GM03348 (cell line): ENCODE results near the gene C17orf114.

ENCODE experiments used
- DNase-seq: peaks from one replicate; pipeline ENCODE4 v3.0.0; 2012; ENCODE audit warnings: low spot score

The C17orf114 gene

DNA sequence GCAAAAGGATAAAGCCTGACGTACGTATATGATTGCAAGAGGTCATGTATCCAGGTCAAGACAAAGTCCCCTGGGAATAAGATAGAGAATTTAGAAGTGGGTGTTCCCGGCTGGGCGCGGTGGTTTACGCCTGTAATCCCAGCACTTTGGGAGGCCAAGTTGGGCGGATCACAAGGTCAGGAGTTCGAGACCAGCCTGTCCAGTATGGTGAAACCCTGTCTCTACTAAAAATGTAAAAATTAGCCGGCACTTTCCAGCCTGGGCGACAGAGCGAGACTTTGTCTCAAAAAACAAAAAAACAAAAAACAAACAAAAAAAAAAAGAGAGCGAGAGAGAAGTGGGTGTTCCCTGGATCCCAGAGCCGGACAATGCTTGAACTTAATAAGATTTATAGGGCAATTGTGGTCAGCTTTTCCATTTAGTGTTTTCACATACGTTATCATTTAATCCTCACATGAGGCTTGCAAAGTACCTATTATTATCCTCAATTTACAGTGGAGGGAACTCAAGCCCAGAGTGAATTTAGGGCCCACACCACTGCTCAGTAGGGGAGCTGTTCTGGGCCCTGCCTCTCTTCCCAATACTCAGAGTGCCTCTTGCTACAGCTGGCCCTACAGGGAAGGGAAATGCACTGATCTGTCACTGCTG, 13.8 kb downstream of the C17orf114 start:
- no peak for DNase-seq

DNA sequence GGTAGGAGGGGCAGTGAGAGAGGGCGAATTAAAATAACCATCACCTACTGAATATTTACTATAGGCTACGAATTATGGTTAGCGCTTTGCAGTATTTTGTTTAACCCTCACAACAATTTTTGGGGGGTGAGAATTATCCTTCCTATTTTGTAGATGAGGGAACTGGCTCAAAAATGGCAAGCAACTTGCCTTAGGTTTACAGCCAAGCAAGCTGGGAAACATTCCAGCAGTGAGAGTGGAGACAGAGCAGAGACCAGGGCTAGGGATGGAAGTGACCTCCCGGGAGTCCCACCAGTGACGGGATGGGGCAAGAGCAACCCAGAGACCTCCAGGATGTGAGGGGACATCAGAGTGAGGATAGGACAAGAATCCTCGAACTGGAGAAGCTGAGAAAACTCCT, 15.6 kb downstream of the C17orf114 start:
- no peak for DNase-seq

DNA sequence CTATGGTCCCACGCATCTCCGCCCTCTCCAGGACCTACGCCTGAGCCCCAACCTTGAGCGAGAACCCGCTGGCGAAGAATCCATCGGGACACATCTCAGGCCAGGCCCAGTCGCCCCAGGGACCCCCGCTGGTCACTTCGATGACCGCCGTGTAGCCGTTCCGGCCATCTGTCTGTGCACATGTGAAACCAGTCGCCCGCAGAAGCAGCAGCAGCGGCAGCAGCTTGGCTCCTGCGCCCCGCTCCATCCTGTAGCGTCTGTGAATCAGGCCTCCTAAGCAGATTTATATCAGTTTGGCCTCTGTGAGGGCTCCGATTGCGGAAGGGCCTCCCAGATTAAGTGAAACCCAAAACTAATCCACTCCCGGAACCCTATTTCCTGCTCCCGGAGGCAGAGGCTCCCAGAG, 16.0 kb downstream of the C17orf114 start, which contains the start of gene VMO1:
TSS of gene VMO1 (minus strand) at position 259 of the 406 bp plus-strand sequence. CDS start at position 247, 12 bp downstream.
- DNase-seq: peak; percentile 42

DNA sequence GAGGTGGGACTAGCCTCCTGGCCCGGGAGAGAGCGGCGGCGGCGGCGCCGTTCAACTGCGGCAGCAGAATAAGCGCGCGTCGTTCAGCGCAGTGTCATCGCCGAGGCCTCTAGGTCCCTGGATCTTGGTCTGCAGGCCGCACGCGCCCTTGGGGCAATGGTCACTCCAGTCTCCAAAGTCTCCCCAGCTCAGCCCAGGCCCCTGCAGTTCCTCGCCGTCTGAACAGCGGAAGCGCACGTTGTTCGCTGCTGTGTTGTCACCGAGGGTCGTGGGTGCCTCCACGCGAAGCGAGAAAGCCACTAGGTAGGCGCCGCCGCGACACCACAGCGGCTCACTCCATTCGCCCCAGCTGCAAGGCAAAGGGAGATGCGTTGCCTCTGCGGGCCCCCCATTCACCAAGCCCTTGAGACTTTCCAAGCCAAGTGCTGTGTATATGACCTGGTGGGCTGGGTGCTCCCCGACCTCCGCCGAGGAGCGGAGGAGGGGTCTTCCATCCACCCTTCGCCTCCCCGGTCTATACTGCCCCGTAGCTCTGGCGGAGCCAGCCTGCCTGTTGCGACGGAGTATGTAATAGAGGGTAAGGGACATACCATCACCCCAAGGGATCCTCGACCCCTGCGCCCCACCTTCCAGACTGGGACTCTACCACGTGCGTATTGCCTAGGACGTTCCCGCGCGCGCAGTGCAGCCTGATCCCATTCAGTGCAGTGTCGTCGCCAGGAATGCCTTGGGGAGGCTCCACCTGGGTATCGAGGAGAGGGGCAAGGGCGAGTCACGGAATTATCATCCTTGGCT, 16.6 kb downstream of the C17orf114 start:
- no peak for DNase-seq

DNA sequence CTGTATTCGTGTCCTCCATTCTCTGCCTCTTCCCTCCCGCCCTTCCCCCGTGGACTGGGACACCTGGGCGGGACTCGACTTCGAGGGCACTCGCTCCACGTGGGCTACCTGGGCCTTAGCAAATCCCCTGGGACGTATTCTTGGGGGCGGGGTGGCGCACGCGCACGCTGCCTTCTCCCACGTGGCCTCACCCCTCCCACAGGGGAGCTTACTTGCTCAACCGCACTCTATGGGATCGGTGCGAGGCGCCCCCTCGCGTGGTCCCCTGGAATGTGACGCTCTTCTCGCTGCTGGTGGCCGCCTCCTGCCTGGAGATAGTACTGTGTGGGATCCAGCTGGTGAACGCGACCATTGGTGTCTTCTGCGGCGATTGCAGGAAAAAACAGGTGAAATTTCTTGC, 19.5 kb downstream of the C17orf114 start:
- DNase-seq: no peak

DNA sequence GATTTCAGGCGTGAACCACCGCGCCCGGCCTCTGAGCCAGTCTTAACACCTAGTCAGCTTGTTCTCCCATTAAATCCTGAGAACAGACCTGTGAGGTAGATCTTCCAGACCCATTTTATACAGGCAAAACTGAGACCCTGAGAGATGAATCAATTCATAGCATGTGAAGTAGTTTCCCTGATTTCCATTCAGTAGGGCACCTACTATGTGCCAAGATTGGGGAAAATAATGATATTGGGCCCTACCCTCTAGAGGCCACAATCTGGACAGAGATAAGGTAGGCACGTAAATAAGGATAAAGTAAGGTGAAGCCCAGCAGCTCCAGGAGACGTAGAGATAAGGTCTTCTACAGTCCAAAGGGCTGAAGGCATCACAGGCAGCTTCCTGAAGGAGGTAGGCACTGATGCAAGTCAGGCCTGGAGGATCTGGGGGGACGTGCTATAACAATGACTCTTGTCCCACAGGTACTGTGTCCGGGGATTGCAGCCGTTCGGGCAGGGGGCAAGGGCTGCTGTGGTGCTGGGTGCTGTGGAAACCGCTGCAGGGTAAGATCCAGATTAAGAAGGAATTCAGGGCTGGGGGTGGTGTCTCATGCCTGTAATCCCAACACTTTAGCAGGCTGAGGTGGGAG, 21.7 kb downstream of the C17orf114 start:
- no peak for DNase-seq

DNA sequence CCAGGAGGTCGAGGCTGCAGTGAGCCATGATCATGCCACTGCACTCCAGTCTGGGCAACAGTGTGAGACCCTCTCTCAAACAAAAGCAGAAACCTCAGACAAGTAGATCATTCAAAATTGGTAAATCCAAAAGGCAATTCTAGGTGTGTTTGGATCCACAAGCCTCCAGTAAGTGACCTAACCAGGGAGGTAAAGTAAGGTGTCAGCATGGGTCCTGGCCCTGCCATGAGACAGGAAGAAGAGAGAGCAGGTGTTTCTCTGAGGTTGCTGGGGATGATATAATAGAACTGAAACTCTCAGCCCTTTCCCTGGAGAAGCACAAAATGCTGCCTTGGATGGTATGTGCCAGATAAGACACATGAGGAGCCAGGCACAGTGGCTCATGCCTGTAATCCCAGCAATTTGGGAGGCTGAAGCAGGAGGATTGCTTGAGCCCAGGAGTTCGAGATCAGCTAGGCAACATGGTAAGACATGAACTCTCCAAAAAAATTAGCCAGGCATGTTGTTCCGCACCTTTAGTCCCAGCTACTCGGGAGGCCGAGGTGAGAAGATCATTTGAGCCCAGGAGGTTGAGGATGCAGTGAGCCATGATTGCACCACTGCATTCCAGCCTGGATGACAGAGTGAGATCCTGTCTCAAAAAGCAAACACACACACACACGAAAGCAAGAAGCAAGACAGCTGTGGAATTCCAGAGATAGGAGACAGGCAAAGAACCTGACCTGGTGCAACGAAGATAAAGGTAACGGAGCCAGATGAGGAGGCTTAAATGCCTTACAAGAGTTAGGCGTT, 24.0 kb downstream of the C17orf114 start:
- DNase-seq: no peak

DNA sequence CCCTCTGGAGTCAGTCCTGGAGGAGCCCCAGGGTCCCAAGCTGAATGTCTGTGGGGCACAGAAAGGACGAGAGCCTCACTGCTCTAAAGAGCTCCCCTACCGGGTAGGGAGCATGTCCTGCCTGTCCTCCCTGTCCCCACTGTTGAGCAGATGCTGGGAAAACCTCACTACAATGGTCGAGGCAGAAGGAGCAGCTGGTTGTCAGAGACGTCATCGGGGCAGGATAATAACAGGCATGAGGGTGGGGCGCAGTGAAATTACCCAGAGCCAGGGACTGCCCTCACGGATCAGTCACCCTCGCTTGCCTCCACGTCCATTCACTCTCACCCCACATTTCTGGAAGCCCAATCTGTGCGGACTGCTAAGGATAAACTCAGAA, 29.9 kb downstream of the C17orf114 start:
- DNase-seq: no peak

DNA sequence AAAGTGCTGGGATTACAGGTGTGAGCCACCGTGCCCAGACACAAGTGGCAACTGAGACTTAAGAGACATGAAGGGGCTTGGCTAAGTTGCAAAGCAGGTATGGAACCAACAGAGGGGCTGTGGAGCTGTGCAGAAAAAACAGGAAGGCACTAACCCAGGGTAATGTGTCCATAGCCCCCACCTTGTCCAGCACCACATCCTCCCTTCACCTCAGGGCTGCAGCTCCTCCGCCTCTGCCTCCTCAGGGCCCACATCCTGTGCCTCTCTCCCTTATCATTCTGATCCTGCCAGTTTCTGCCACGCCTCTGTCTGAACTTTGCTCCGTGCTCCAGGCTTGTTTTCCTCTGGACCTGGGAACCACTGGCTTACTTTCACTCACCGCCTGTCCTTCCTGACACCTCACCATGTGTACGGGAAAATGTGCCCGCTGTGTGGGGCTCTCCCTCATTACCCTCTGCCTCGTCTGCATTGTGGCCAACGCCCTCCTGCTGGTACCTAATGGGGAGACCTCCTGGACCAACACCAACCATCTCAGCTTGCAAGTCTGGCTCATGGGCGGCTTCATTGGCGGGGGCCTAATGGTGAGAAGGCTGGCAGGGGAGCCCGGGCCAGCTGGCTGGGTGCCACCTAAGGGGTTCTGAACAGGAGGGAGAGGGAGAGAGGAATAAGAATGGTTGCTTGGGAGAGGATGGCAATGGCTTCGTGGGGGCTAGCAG, 30.5 kb downstream of the C17orf114 start, which contains the start of gene TM4SF5:
TSS of gene TM4SF5 (plus strand) at position 368 of the 716 bp plus-strand sequence. CDS start at position 405, 37 bp downstream.
- DNase-seq: no peak

DNA sequence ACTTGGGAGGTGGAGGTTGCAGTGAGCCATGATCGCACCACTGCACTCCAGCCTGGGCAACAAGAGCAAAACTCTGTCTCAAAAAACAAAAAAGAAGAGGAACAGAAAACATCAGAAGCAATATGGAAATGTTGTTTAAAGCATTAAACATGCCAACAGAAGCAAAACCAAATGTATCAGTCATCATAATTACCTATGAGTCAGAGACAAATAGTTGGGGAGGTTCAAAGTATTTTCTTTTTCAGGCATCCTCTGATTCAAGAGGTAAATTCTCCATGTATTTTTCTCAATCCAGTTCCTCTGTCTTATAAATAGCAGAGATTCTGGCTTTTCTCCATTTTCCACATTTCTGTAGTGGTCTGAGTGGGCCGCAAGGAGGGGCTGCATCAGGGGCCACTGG, 32.5 kb downstream of the C17orf114 start:
- peak; percentile 50 for DNase-seq

DNA sequence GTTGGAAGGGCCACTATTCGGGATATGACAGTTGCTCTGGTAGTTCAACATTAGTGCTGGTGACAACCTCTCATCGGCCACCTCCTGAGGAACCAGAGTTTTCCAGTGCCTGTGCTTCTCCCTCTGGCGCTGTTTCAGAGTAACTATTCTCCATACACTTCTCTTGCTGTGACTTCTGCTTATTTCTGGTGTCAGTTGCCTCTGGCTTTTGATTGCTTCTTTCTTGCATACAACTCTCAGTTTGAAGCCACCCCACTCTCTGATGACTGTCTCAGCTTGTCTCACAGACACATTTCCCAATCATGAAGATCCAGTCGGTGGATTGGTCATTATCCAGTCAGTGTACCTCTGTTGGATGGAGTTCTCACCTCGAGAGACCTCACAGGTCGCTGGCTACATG, 33.8 kb downstream of the C17orf114 start:
- no peak for DNase-seq

DNA sequence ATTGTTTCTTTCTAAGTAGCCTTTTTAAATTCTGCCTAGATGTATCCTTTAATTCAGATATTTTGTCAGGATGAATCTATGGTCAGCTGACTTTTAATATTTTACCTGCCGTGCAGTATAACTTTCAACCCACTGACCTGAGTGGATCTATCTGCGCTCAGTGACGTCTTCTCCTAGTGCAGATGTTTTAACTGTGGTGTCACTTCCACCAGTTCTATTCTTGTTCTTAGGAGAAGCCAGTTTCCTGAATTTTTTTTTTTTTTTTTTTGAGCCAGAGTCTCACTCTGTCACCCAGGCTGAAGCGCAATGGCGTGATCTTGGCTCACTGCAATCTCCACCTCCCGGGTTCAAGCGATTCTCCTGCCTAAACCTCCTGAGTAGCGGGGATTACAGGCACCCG, 35.4 kb downstream of the C17orf114 start:
- DNase-seq: no peak

DNA sequence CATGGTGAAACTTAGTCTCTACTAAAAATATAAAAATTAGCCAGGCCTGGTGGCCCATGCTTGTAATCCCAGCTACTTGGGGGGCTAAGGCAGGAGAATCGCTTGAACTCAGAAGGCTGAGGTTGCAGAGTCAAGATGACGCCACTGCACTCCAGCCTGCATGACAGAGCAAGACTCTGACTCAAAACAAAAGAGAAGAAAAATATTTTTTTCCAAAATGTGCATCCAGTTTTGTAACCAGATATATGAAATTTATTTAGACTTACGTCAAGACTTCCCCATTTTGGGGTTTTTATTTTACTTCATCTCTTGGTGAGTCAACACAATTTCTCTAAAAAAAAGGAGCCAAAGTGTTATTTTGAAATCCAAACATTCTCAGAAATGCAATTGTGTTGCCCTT, 35.9 kb downstream of the C17orf114 start:
- no peak for DNase-seq

DNA sequence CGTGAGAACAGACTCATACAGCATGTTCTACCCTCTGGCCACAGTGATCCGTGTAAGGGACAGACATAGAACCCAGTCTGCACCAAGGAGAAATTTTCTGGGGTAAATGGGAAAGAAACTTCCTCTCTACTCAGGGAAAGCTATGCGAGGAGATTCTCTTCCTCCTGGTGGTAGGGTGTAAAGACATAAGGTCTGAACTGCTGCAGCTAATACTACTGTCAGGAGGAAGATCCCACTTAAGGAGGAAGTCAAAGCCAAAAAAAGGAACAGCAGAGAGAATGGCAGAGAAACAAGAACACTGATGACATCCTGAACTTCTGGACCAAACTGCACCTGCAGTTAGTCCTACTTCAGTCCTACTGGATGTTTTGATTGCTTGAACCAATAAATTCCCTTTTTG, 37.5 kb downstream of the C17orf114 start:
- DNase-seq: no peak

DNA sequence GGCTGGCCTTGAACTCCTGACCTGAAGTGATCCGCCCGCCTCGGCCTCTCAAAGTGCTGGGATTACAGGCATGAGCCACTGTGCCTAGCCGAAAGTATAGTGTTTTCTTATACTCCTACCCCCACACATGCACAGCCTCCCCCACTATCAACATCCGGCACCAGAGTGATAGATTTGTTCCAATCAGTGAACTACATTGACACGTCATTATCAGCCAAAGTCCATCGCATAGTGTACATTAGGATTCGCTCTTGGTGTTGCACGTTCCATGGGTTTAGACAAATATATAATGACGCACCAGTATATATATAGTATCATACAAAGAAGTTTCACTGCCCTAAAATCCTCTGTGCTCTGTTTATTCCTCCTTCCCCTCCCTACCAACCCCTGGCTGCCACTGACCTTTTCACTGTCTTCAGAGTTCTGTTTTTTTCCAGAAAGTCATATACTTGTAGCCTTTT, 42.3 kb downstream of the C17orf114 start:
- DNase-seq: no peak

DNA sequence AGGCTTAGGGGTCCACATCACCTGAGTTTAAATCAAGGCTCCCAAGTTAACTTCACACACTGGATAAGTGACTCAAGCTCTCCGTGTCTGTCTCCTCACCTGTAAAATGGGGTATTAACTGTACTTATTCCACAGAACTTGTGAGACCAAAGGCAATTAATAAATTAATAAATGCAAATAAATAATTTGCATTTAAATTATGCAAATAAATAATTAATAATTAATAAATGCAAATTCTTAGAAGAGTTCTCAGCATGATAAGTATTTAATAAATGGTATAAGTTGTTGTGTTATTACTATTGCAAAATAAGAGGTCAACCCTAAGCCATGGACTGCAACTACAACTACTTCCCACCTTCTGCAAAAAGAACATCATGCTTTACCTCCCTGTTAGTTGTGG, 48.7 kb downstream of the C17orf114 start:
- DNase-seq: no peak

DNA sequence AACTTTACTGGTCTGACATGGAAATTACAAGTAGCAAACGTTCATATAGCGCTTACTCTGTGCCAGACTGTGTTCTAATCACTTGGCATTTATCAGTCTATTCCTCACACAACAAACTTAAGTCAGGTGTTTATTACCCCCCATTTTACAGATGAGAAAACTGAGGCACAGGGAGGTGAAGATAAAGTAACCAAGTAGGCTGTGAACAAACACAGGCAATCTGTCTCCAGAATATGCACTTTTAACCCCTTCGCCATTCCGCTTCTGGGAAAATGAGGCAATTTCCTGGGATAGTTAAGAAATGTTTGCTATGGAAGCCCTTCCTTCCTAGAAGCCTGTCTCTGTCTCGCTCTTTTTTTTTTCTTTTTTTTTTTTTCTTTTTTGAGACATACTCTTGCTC, 50.2 kb downstream of the C17orf114 start:
- DNase-seq: no peak
